Measurements from ENCODE around the gene BRCC3.

BRCC3 gene

DNA sequence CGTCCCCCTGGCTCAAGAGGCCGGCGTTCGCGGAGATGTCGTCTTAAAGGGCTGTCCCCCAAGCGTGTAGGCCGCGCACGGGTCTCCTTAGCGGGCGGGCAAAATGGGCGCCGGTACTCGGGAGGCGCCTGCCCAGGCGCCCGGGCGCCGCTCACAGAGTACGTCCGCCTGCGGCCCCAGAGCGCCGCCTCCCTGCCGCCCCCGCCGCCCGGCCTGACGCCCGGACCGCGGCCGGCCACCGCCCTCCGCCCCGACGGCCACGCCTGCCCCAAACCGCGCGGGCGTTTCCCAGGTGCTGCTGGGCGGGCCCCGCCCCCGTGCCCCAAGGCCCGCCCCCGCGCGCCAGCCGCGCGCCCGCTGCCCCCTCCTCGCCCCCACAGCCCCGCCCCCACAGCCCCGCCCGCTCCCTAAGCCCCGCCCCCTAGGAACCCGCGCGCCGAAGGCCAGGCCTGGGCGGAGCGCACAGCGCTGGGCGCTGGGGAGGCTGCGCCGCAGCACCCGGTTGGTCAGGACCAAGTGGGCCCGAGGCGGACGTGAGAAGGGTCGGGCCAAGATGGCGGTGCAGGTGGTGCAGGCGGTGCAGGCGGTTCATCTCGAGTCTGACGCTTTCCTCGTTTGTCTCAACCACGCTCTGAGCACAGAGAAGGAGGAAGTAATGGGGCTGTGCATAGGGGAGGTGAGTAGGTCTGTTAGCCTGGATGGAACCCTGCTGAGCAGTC is at the start of gene BRCC3, which contains the start of the genes CMC4 and MTCP1:
BRCC3 (plus strand) TSS at position 534 of the 719 bp plus-strand sequence; CDS start at position 554, 20 bp downstream.
CMC4 (minus strand) TSS at position 162 of the 719 bp plus-strand sequence. CDS start 7,113 bp downstream, outside the sequence.
MTCP1 (minus strand) TSS at position 162 of the 719 bp plus-strand sequence. CDS start 5,126 bp downstream, outside the sequence.
- TF ChIP-seq, protein P1, sequence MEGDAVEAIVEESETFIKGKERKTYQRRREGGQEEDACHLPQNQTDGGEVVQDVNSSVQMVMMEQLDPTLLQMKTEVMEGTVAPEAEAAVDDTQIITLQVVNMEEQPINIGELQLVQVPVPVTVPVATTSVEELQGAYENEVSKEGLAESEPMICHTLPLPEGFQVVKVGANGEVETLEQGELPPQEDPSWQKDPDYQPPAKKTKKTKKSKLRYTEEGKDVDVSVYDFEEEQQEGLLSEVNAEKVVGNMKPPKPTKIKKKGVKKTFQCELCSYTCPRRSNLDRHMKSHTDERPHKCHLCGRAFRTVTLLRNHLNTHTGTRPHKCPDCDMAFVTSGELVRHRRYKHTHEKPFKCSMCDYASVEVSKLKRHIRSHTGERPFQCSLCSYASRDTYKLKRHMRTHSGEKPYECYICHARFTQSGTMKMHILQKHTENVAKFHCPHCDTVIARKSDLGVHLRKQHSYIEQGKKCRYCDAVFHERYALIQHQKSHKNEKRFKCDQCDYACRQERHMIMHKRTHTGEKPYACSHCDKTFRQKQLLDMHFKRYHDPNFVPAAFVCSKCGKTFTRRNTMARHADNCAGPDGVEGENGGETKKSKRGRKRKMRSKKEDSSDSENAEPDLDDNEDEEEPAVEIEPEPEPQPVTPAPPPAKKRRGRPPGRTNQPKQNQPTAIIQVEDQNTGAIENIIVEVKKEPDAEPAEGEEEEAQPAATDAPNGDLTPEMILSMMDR (conservative IDR thresholded peaks at IDR 0.05; ENCODE audit: low read length): no peak
- peak; percentile 74 for DNase-seq (ENCODE audit: low read depth)
- H3K4me3 ChIP-seq (ENCODE audit: low read length): peak within 1 kb of the TSS; percentile 75

DNA sequence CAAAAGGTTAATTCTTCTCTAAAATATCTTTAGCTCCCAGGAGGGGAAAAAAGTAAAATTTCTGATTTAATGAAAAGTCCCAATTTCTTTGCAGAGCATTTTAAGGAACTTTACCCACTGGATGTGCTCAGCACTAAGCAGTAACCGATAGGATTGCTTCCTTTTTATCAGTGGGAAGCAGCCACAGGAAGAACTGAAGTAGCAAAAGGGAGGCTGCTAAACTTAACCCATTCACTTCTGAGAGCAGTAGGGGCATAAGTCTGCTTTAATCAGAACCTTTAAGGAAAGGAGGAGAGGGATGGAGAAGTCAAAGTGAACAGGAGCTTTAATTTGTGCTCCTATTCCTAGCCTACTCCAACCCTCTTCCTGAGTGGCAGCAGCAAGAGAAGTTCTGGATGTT is 48.7 kb upstream of the BRCC3 start, which contains the start of gene F8:
F8 (minus strand) TSS at position 139 of the 400 bp plus-strand sequence. CDS start 171 bp downstream, outside the sequence.
- no peak for DNase-seq (ENCODE audit: low read depth)
- TF ChIP-seq, protein P1 (conservative IDR thresholded peaks at IDR 0.05; ENCODE audit: low read length): no peak
- H3K4me3 ChIP-seq (ENCODE audit: low read length): no peak within 1 kb of the TSS

DNA sequence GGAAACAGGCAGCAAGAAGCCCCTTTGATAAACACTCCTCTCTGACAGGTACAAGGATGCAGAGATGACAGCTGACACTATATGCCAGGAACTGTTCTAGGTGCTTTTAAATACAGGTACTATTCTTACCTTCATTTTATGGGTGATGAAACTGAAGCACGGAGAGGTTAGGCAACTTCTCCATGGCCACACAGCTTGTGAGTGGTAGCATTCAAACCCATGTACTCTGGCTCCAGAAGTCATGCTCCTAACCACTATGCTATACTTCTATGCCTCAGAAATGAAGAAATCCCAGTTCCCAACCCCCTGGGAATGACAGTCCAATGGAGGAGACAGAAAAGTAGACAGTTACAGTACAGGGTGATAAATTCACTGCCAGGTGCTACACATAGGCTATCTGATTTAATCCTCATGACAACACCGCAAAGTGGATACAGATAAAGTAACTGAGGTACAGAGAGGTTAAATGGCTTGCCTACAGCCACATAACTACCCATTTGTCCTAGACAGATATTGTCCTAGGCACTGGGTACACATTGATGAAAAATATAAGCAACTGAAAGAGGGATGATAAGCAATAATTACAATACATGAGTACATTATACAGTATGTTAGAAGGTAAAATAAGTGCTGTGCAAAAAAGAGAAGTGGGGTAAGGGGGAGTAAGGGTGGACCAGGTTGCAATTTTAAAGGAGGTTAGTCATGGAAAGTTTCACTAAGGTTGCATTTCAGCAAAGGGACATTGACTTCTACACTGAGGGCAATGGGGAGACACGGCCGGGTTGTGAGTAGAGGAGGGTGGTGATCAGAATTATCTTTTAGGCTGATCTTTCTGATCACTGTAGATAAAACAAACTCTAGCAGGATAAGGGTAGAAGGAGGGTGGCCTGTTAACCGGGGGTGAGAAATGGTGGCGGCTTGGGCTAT is 47.1 kb upstream of the BRCC3 start:
- TF ChIP-seq, protein P1 (conservative IDR thresholded peaks at IDR 0.05; ENCODE audit: low read length): no peak
- DNase-seq (ENCODE audit: low read depth): no peak
- no peak overlapping the region for H3K4me3 ChIP-seq (ENCODE audit: low read length)

DNA sequence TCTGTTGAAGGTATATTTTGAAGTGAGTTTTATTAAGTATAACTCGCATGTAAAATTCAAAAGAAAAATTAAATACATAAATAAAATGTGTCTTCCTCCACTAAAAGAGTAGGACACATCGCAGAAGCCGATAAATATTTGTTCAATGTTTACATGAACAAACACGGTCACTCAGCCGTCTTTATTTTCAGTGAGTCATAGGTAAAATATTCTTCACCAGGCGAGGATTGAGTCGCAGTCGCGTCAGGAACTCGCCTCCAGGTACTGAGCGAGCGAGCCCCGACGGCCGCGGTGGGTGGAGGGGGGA is 44.9 kb upstream of the BRCC3 start:
- DNase-seq (ENCODE audit: low read depth): no peak
- H3K4me3 ChIP-seq (ENCODE audit: low read length): peak overlapping the region; percentile 76
- TF ChIP-seq, protein P1 (conservative IDR thresholded peaks at IDR 0.05; ENCODE audit: low read length): no peak

DNA sequence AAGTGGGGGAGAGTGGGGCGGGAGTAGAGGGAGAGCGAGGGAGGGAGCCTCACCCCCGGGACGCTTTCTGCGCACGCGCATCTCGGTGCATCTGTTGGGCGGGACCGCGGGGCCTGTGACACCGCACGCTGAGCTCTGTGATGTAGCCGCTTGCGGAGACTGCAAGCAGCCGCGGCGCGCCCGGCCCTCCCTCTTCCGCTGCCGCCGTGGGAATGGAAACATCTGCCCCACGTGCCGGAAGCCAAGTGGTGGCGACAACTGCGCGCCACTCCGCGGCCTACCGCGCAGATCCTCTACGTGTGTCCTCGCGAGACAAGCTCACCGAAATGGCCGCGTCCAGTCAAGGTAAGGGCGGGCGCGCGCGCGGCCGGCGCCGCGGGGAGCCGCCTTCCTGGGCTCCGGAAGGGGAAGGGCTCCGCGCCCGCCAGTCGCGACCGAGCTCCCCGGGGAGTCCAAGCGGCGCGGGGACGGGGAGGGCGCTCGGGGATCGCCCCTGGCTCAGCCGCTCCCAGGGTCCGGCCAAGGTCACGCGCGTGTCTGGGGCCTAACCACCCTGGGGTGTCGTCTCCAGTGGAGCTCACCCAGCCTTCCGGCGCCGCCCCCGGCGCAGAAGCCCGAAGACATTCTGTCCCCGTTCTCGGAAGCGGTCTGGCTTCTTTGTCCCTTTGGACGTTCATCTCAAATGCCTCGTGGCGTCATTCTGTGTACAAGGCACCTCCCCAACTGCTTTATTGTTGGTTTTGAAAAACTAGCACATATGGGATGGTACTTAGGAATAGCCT is 44.4 kb upstream of the BRCC3 start, which contains the start of gene FUNDC2:
FUNDC2 (plus strand) TSS at position 118 of the 782 bp plus-strand sequence; CDS start at position 213, 95 bp downstream.
- peak; percentile 95 for DNase-seq (ENCODE audit: low read depth)
- TF ChIP-seq, protein P1 (conservative IDR thresholded peaks at IDR 0.05; ENCODE audit: low read length): no peak

DNA sequence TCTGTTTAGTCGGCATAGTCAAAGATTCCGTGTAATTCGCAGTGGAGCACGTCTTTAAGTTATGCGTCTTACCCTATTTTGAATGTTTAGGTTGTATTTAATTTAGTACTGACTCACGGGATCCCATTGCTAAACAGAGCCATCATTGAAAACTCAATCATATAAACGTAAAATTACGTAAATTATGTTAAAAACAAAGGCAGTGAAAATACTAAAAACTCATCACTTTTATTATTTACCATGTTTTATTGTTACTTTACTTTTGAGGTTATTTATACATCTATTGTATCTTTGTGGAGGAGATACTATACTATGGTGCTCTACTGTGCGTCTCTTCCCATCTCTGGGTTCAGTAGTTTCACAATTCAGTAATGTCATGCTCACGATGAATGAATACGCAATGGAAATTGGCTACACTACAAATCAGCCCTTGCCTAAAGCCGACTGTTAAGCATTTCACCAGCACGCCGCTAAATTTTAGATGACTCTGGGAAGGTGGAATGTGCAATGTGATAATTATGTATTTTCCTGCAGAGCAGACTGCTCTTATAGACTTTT is 43.7 kb upstream of the BRCC3 start:
- H3K4me3 ChIP-seq (ENCODE audit: low read length): peak overlapping the region; percentile 76
- TF ChIP-seq, protein P1 (conservative IDR thresholded peaks at IDR 0.05; ENCODE audit: low read length): no peak
- peak; percentile 76 for DNase-seq (ENCODE audit: low read depth)

More for the DNA sequence above, 44.4 kb upstream of the BRCC3 start, which contains the start of gene FUNDC2:
- peak within 1 kb of the TSS; percentile 76 for H3K4me3 ChIP-seq (ENCODE audit: low read length)

All from AG10803 (cell line).